Measurements from ENCODE around the gene CMIP. TPM values are rescaled to one million over a fixed set of nuclear protein-coding genes. Genes with fewer than 3 reads are reported as not detected.

CMIP gene
- total and polyA plus RNA-seq, 10 of the 15 experiments (the other 5 are each of a cell fraction or from before 2014, with no cell fraction given) = 1.2 to 43.2 (median 4.4) TPM

DNA sequence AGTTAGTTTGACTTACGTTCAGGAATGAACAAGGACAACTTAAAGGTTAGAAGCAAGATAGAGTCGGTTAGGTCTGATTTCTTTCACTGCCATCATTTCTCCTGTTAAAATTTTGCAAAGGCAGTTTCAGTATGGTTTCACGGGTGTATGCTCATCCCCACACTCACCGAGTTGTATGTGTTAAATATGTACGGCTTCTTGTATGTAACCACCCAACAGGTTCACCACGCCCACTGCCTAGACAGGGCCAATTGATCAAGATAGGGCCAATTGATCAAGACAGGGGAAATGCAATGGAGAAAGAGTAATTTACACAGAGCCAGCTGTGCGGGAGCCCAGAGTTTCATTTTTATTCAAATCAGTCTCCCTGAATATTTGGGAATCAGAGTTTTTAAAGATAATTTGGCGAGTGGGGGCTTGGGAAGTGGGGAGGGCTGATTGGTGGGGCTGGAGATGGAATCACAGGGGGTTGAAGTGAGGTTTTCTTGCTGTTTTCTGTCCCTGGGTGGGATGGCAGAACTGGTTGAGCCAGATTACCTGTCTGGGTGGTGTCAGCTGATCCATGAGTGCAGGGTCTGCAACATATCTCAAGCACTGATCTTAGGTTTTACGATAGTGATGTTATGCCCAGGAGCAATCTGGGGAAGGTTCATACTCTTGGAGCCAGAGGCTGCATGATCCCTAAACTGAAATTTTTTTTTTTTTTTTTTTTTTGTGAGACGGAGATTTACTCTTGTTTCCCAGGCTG, 272.0 kb downstream of the CMIP start (continued):
- peak; percentile 71 for TF ChIP-seq ATF7 (IDR thresholded peaks at IDR 0.05; ENCODE audit: low read depth)
- TF ChIP-seq SREBF2 (IDR thresholded peaks at IDR 0.05; ENCODE audit: low read length) = no peak
- no peak for TF ChIP-seq RAD21 (IDR thresholded peaks at IDR 0.05; ENCODE audit: insufficient read depth, low read depth, low read length)
- TF ChIP-seq BACH1 (IDR thresholded peaks at IDR 0.05; ENCODE audit: borderline replicate concordance) = no peak
- no peak for TF ChIP-seq CEBPB (IDR thresholded peaks at IDR 0.05; ENCODE audit: borderline replicate concordance in 1 of 2, low read depth in 2 of 2, low read length in 2 of 2)
- no peak for TF ChIP-seq BCLAF1 (IDR thresholded peaks at IDR 0.05)

- POLR2A ChIA-PET = interaction anchor here (0.7 kb wide), 3 partner anchors 91 to 336 kb away, joined by 3 to 5 read pairs (median 4); no protein-coding TSS in a partner anchor
- no peaks in the 10 kb centered on the region for H3K36me3 ChIP-seq (ENCODE audit: control insufficient read depth in 2 of 2, insufficient read depth in 2 of 2, low read length in 1 of 2)
- BruUV-seq (replicated peaks) = no TSS peak
- H4K20me1 ChIP-seq (ENCODE audit: control insufficient read depth, insufficient read depth) = no peaks in the 10 kb centered on the region
- in situ Hi-C loops (cut with MboI) (no loop called here), intact Hi-C loops (cut with micrococcal nuclease; ENCODE audit: unreplicated experiment) (loop anchor here (5.0 kb wide), 1 partner anchor 220 kb away; no protein-coding TSS in a partner anchor)
- peak overlapping the region; percentile 55 for H3K27ac ChIP-seq (ENCODE audit: control insufficient read depth, insufficient read depth)
- H3K4me2 ChIP-seq (ENCODE audit: control insufficient read depth, insufficient read depth) = peak overlapping the region; percentile 55
- H3K4me3 ChIP-seq = no peak overlapping the region
- peaks cover 9% of the 10 kb centered on the region; the same call in 2 of the 3 replicates for H3K9me3 ChIP-seq (replicated peaks; ENCODE audit: control insufficient read depth, insufficient read depth, low read length)
- WGBS (ENCODE audit: insufficient coverage, insufficient replicate concordance, low lambda C conversion rate, missing lambda C conversion rate) = 20% methylated on average over 8 of the region's 8 CpGs
- SMC1A ChIA-PET (ENCODE audit: uncharacterized antibody, unreplicated experiment) = interaction anchor here (0.8 to 2.9 kb wide), 10 partner anchors 12 to 513 kb away, joined by 3 to 11 read pairs (median 4); no protein-coding TSS in a partner anchor
- peak overlapping the region; percentile 51 for H2AFZ ChIP-seq (ENCODE audit: control insufficient read depth, low read depth, low read length)
- peaks cover 34% of the 10 kb centered on the region for H3K4me1 ChIP-seq (ENCODE audit: control insufficient read depth, insufficient read depth, low read length)
- no peak overlapping the region; the same call in 1 of the 2 replicates for H3K9ac ChIP-seq (ENCODE audit: control insufficient read depth, insufficient read depth, low read length)
- DNase-seq (ENCODE audit: low read depth, low spot score) (peak; percentile 52), FAIRE-seq (no peak), ATAC-seq (peak; percentile 58)
- H3K27me3 ChIP-seq (replicated peaks in 1 of 2; ENCODE audit: control insufficient read depth in 2 of 2, insufficient read depth in 2 of 2, low read length in 1 of 2) = no peaks in the 10 kb centered on the region
- RAD21 ChIA-PET (ENCODE audit: unreplicated experiment) = interaction anchor here (0.6 to 2.4 kb wide), 12 partner anchors 12 to 386 kb away, joined by 3 to 13 read pairs (median 4); no protein-coding TSS in a partner anchor
- CTCF ChIA-PET = interaction anchor here (0.6 to 3.5 kb wide), 9 partner anchors 12 to 514 kb away, joined by 3 to 13 read pairs (median 3); no protein-coding TSS in a partner anchor
- no peaks in the 10 kb centered on the region for H3K79me2 ChIP-seq (ENCODE audit: control insufficient read depth, insufficient read depth, low read length)
- TF ChIP-seq BCLAF1 (IDR thresholded peaks at IDR 0.05) = no peak
- TF ChIP-seq, protein P1, sequence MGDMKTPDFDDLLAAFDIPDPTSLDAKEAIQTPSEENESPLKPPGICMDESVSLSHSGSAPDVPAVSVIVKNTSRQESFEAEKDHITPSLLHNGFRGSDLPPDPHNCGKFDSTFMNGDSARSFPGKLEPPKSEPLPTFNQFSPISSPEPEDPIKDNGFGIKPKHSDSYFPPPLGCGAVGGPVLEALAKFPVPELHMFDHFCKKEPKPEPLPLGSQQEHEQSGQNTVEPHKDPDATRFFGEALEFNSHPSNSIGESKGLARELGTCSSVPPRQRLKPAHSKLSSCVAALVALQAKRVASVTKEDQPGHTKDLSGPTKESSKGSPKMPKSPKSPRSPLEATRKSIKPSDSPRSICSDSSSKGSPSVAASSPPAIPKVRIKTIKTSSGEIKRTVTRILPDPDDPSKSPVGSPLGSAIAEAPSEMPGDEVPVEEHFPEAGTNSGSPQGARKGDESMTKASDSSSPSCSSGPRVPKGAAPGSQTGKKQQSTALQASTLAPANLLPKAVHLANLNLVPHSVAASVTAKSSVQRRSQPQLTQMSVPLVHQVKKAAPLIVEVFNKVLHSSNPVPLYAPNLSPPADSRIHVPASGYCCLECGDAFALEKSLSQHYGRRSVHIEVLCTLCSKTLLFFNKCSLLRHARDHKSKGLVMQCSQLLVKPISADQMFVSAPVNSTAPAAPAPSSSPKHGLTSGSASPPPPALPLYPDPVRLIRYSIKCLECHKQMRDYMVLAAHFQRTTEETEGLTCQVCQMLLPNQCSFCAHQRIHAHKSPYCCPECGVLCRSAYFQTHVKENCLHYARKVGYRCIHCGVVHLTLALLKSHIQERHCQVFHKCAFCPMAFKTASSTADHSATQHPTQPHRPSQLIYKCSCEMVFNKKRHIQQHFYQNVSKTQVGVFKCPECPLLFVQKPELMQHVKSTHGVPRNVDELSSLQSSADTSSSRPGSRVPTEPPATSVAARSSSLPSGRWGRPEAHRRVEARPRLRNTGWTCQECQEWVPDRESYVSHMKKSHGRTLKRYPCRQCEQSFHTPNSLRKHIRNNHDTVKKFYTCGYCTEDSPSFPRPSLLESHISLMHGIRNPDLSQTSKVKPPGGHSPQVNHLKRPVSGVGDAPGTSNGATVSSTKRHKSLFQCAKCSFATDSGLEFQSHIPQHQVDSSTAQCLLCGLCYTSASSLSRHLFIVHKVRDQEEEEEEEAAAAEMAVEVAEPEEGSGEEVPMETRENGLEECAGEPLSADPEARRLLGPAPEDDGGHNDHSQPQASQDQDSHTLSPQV (IDR thresholded peaks at IDR 0.05) = no peak
- no peak for TF ChIP-seq TAF1 (IDR thresholded peaks at IDR 0.05; ENCODE audit: borderline replicate concordance, low read depth, low read length)
- TF ChIP-seq RCOR1 (conservative IDR thresholded peaks at IDR 0.05; ENCODE audit: low read depth, low read length) = 0 out of 2 replicates have a peak, but pooled peaks have one; percentile 39
Measured at GRCh38 chr16:81717662-81718189, 273.1 kb downstream of the CMIP start.

All from GM12878 (cell line).